DMS153 treated with DMSO at 0.1 percent for 48 hours (cell line): ENCODE results near the gene CDCA7.
A peak's percentile ranks its signal among the peaks of the same experiment; 100 is the strongest.
"Not testable (repeated sequence)": the region's sequence is repeated elsewhere in the genome, so short reads cannot be mapped to it uniquely, and the experiment has no call there.

Experiments
- DNase-seq: peaks from one replicate; lab custom pipeline; 2025; ENCODE audit not compliant: unreplicated experiment; lab: John Stamatoyannopoulos, UW

The CDCA7 gene

GRCh38 chr2:173401716-173402326 lies 47.1 kb downstream of the CDCA7 start:
- DNase-seq: no peak

DNA sequence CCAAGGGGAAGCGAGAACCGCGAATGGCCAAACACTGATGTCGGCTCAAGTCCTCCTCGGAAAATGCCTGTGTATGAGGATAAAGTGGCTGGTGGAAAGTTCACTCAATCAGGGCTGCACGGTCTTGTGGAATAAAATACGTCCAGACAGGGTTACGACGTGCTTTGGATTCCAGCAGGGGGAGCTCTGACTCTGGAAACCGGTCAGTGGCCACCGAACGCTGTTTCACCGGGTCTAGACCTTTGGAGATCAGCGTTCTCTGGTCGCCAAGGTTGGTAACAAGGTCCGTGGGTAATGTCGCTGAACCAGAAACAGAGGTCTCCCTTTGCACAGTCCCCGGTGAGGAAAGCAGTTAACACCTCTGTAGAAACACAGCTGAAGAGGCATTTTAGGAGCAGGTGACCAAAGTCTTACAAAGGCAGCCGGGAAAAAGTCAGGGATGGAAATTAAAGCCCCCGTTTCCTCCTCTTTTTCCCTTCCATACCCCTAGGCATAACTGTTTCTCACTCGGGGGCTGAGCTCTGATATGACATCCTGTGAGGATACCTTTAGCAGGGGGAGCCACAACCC lies 47.8 kb downstream of the CDCA7 start:
- DNase-seq: peak; percentile 77

- no peak for DNase-seq
Observed at GRCh38 chr2:173404841-173405750, 50.4 kb downstream of the CDCA7 start.

- DNase-seq: no peak
Observed at GRCh38 chr2:173407176-173407575, 52.5 kb downstream of the CDCA7 start.

DNA sequence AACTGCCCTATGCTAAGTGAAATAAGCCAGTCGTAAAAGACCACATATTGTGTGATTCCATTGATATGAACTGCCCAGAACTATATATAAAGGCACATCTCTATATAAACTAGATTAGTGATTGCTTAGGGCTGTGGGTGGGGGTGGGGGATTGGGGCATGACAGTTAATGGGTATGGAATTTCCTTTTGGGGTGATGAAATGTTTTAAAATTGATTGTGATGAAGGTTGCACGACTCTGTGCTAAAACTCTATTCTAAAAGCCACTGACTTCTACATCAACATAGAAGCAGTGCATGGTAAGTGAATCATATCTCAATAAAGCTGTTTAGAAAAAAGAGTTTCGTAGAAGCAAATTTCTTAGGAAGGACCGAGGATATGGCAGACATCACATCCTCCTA lies 53.0 kb downstream of the CDCA7 start:
- DNase-seq: no peak

GRCh38 chr2:173410579-173410978 lies 55.9 kb downstream of the CDCA7 start:
- no peak for DNase-seq

GRCh38 chr2:173412628-173413027 lies 58.0 kb downstream of the CDCA7 start:
- DNase-seq: no peak

DNA sequence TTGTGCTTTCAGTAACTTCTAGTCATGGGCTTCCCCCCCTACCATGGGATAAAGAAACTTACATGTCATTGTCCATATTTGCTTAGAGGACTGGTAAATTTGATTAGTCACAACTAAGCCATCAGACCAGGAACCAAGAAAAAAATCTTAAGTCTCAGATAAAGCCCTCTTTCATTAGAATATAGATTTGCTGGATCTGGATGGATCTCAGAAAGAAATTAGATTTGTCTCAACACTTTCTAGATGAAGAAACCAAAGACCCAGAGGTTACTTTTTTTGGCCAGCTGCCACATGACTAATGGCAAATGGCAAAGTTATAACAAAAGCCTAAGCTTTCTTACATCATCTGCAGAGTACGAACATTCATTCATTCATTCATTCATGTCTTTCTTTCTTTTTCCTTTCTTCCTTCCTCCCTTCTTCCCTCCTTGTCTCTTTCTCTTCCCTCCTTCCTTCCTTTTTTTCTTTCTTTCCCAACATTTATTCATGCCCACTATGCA lies 60.2 kb downstream of the CDCA7 start:
- DNase-seq: no peak

DNA sequence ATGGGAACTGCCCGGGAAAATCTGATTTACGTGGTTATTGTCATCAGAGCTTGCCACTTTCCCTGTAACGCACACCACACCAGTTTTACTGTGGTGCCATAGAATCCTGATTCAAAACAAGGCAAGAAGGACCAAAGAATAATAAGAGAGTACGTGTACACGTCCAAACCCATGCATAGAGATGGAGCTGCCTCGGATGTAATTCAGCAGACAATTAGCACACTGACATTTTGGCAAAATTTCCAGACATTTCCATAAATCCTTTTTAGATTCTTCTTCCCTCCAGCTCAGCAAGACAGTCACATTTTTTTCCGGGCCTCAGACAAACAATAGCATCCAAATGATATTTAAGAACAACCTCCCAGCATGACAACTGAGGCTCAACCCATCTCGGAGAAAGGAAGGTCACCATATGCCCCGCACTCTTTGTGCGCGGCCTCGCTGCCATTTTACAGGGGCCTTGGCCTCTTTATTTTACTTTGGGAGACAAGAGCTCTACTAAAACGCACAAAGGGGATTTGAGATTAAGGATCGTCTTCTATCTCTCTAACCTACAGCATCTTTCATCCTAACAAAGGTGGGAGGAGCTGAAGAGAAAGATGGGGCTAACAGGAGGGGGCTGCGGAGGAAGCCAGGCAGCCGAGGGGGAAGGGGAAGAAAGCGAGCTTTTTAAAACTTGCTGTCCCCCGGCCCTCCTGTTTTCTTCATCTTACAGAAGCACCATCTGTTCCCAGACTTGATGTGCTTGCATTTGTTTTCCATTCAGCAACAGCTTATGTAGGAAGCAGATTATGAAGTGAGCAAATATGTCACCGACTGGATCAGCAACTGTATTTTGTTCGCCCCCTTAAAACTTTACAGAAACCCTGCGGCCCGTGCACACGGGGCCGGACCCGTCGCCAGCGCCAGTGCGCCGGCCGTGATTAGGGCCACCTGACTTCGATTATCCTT lies 61.0 kb downstream of the CDCA7 start:
- DNase-seq: no peak

GRCh38 chr2:173416415-173417152 lies 61.9 kb downstream of the CDCA7 start:
- DNase-seq: not testable (repeated sequence)

GRCh38 chr2:173417341-173417740 lies 62.7 kb downstream of the CDCA7 start:
- no peak for DNase-seq

DNA sequence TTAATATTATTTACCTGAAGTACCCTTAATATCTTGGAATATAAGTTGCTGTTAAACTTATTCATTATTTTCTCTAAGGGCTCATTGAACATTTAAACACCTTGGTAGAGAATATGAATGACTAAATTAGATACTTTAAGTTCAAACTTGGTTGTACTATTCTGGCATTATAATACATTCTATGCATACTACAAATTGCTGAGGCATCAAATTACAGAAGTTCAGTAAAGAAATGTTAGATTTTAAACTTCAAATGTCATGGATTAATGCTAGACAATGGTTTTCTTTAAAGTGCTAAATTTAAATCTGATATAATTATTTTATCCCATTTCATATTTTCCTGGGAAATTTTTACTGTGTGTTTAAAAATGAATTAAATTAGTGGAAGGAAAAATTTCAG lies 63.1 kb downstream of the CDCA7 start:
- no peak for DNase-seq
